GM10847 (cell line): ENCODE measurements around the gene TTLL5.

Experiments used
- POLR2A ChIP-seq: IDR thresholded peaks from 2 replicates; pipeline ENCODE4 v1.6.1; 2011; ENCODE audit not compliant: insufficient read length; ENCODE audit errors: extremely low read depth

TTLL5 gene

DNA sequence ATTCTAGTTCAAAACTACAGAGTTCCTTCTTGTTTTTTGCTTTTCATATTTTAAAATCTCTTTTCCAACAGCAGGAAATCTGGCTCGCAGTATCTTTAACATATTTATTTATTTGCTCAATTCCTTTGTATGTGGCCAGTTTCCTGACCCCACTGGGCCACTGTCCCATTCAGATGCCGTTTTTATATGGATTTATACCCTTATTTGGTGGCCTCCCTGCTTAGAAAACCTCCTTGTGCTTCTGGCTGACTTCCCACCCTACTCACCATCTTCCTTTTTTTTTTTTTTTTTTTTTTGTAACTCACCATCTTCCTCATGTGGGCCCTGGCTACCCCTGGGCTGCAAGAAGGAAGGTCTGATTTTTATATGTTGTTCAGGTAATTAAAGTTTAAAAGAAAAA is 53.9 kb downstream of the TTLL5 start:
- TF ChIP-seq POLR2A = no peak

- no peak for TF ChIP-seq POLR2A
Measured at GRCh38 chr14:75715926-75716780, 55.1 kb downstream of the TTLL5 start.

GRCh38 chr14:75717729-75718128 is 56.7 kb downstream of the TTLL5 start:
- no peak for TF ChIP-seq POLR2A

GRCh38 chr14:75718199-75718598 is 57.2 kb downstream of the TTLL5 start:
- no peak for TF ChIP-seq POLR2A

- TF ChIP-seq POLR2A = no peak
Measured at GRCh38 chr14:75720116-75720515, 59.1 kb downstream of the TTLL5 start.

GRCh38 chr14:75720842-75721498 is 59.9 kb downstream of the TTLL5 start:
- TF ChIP-seq POLR2A = no peak

DNA sequence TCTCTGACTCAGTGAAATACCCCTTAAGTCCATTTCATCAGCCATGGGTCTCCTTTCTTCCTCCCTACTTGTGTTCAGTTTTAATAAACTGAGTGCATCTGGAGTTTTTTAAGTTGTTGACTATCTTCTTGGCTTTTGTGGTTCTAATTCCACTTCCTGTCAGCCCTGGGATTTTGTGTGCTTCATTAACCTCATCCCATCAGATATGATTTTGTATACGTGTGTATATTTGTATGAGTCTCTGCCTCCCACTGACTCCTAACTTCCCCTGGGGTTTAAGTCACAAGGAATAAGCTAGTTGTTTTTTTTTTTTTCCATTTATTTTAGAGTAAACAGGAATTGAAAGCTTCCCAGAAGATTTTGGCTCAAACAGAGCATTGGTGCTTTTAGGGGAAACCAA is 62.7 kb downstream of the TTLL5 start:
- TF ChIP-seq POLR2A = no peak

- no peak for TF ChIP-seq POLR2A
Measured at GRCh38 chr14:75724414-75725204, 63.6 kb downstream of the TTLL5 start.

- no peak for TF ChIP-seq POLR2A
Measured at GRCh38 chr14:75725481-75725880, 64.4 kb downstream of the TTLL5 start.

- TF ChIP-seq POLR2A = no peak
Measured at GRCh38 chr14:75726321-75726720, 65.3 kb downstream of the TTLL5 start.

- TF ChIP-seq POLR2A = no peak
Measured at GRCh38 chr14:75727124-75727523, 66.1 kb downstream of the TTLL5 start.

GRCh38 chr14:75732888-75733287 is 71.8 kb downstream of the TTLL5 start:
- TF ChIP-seq POLR2A = no peak

- no peak for TF ChIP-seq POLR2A
Measured at GRCh38 chr14:75734854-75735253, 73.8 kb downstream of the TTLL5 start.

GRCh38 chr14:75736845-75737485 is 75.9 kb downstream of the TTLL5 start:
- TF ChIP-seq POLR2A = no peak

- TF ChIP-seq POLR2A = no peak
Measured at GRCh38 chr14:75738192-75738591, 77.1 kb downstream of the TTLL5 start.
